ENCODE results near the gene GIMAP2.

Gene GIMAP2

GRCh38 chr7:150686030-150686631 is 625 bp downstream of the GIMAP2 start:
- POLR2A ChIA-PET, result no interaction called here
- H3K9me3 ChIP-seq (ENCODE audit: control insufficient read depth, insufficient read depth, low read depth, low read length), result no peaks in the 10 kb centered on the region
- H3K36me3 ChIP-seq (ENCODE audit: control insufficient read depth in 2 of 2, insufficient read depth in 1 of 2, low read length in 2 of 2), result no peaks in the 10 kb centered on the region
- H3K4me1 ChIP-seq (ENCODE audit: control insufficient read depth, insufficient read depth, low read length), result no peaks in the 10 kb centered on the region
- CTCF ChIA-PET, result interaction anchor here (0.6 kb wide), 1 partner anchor 116 kb away, joined by 3 read pairs; no protein-coding TSS in a partner anchor
- H3K27ac ChIP-seq (ENCODE audit: extremely low read depth, low read depth, low read length), result no peak overlapping the region
- H3K4me3 ChIP-seq (ENCODE audit: low read depth, low read length), result no peak overlapping the region
- TF ChIP-seq ZNF366 (tag by site-specific recombination; conservative IDR thresholded peaks at IDR 0.05) (no peak), TCF7L2 (IDR thresholded peaks at IDR 0.05; ENCODE audit: borderline replicate concordance, low read depth, low read length) (no peak), BCL11B (tag by site-specific recombination; IDR thresholded peaks at IDR 0.05; ENCODE audit: low read depth) (no peak), PRDM6 (tag by site-specific recombination; IDR thresholded peaks at IDR 0.05) (no peak), ZNF391 (tag by site-specific recombination; IDR thresholded peaks at IDR 0.05; ENCODE audit: borderline replicate concordance, low read depth) (no peak), ZBTB44 (tag by site-specific recombination; IDR thresholded peaks at IDR 0.05) (no peak), ZNF544 (tag by site-specific recombination; IDR thresholded peaks at IDR 0.05) (no peak), ZNF169 (tag by site-specific recombination; IDR thresholded peaks at IDR 0.05) (no peak), ZNF785 (tag by site-specific recombination; IDR thresholded peaks at IDR 0.05) (no peak), ZNF777 (tag by site-specific recombination; IDR thresholded peaks at IDR 0.05; ENCODE audit: borderline replicate concordance) (no peak), SP2 (tag by site-specific recombination; IDR thresholded peaks at IDR 0.05) (no peak), ZNF184 (tag by site-specific recombination; IDR thresholded peaks at IDR 0.05) (no peak), ZNF362 (tag by site-specific recombination; IDR thresholded peaks at IDR 0.05) (no peak)

GRCh38 chr7:150688630-150689029 is 3.1 kb downstream of the GIMAP2 start:
- Histone ChIP-seq H3K36me3 (ENCODE audit: control insufficient read depth in 2 of 2, insufficient read depth in 1 of 2, low read length in 2 of 2) (no peaks in the 10 kb centered on the region), H3K9me3 (ENCODE audit: control insufficient read depth, insufficient read depth, low read depth, low read length) (no peaks in the 10 kb centered on the region)
- CTCF ChIA-PET, result no interaction called here

GRCh38 chr7:150695654-150696053 is 10.1 kb downstream of the GIMAP2 start:
- CTCF ChIA-PET, result no interaction called here
- POLR2A ChIA-PET, result no interaction called here
- no peak overlapping the region for H3K4me3 ChIP-seq (ENCODE audit: low read depth, low read length)
- no peaks in the 10 kb centered on the region for H3K36me3 ChIP-seq (ENCODE audit: control insufficient read depth in 2 of 2, insufficient read depth in 1 of 2, low read length in 2 of 2)
- TF ChIP-seq ZNF558 (tag by site-specific recombination; IDR thresholded peaks at IDR 0.05) (no peak), OSR2 (tag by site-specific recombination; IDR thresholded peaks at IDR 0.05) (no peak)
- H3K4me1 ChIP-seq (ENCODE audit: control insufficient read depth, insufficient read depth, low read length), result no peaks in the 10 kb centered on the region
- no peaks in the 10 kb centered on the region for H3K9me3 ChIP-seq (ENCODE audit: control insufficient read depth, insufficient read depth, low read depth, low read length)
- H3K27ac ChIP-seq (ENCODE audit: extremely low read depth, low read depth, low read length), result no peak overlapping the region

More at GRCh38 chr7:150688630-150689029, 3.1 kb downstream of the GIMAP2 start:
- no peak for TF ChIP-seq PRDM1 (tag by site-specific recombination; IDR thresholded peaks at IDR 0.05)
- TF ChIP-seq ZNF341 (tag by site-specific recombination; IDR thresholded peaks at IDR 0.05; ENCODE audit: low read depth), result no peak
- TF ChIP-seq ZNF792 (tag by site-specific recombination; IDR thresholded peaks at IDR 0.05), result no peak
- TF ChIP-seq ZNF747 (tag by site-specific recombination; IDR thresholded peaks at IDR 0.05), result no peak
- no peak for TF ChIP-seq ZNF530 (tag by site-specific recombination; IDR thresholded peaks at IDR 0.05; ENCODE audit: low read depth)
- POLR2A ChIA-PET, result no interaction called here
- H3K4me1 ChIP-seq (ENCODE audit: control insufficient read depth, insufficient read depth, low read length), result no peaks in the 10 kb centered on the region
- H3K4me3 ChIP-seq (ENCODE audit: low read depth, low read length), result no peak overlapping the region
- no peak overlapping the region for H3K27ac ChIP-seq (ENCODE audit: extremely low read depth, low read depth, low read length)
